Lung (tissue), 12 donors: ENCODE results near the gene TAPBPL. TPM values are rescaled to one million over a fixed set of nuclear protein-coding genes. Genes with fewer than 3 reads are reported as not detected.

ENCODE experiments used
- ATAC-seq: fragments of 200-7000 bp; cut with Tn5 transposase; one replicate; pipeline ENCODE4 v1.9.1; 2020; ENCODE audit warnings: moderate number of reproducible peaks; ENCODE audit not compliant: insufficient read depth, low FRiP score
- DNase-seq, 3 donors: peaks; one replicate each; pipeline ENCODE4 v3.0.0-alpha.2; 2013 to 2017
- H3K27ac ChIP-seq, 2 donors: one replicate each; pipeline ENCODE4 v1.5.1; 2013; ENCODE audit warnings: mild to moderate bottlenecking in 2 of 2, moderate library complexity in 2 of 2, control low read depth in 1 of 2, inconsistent platforms in 1 of 2, low read depth in 1 of 2, low read length in 1 of 2
- H3K27me3 ChIP-seq, 3 donors: one replicate each; pipeline ENCODE4 v1.5.1; 2013; ENCODE audit warnings: low read length in 2 of 3; ENCODE audit not compliant: control insufficient read depth in 3 of 3, insufficient read depth in 3 of 3
- H3K36me3 ChIP-seq, 4 donors: one replicate each; pipeline ENCODE4 v1.5.1; 2013; ENCODE audit warnings: low read length in 4 of 4, mild to moderate bottlenecking in 1 of 4, moderate library complexity in 1 of 4; ENCODE audit not compliant: control insufficient read depth in 4 of 4, insufficient read depth in 4 of 4
- H3K4me1 ChIP-seq, 5 donors: one replicate each; pipeline ENCODE4 v1.5.1; 2013; ENCODE audit warnings: low read length in 5 of 5, mild to moderate bottlenecking in 2 of 5, moderate library complexity in 1 of 5; ENCODE audit not compliant: control insufficient read depth in 5 of 5, insufficient read depth in 5 of 5
- H3K4me3 ChIP-seq: one replicate; pipeline ENCODE4 v1.5.1; 2013; ENCODE audit warnings: mild to moderate bottlenecking, control low read depth, moderate library complexity
- H3K9ac ChIP-seq, 2 donors: one replicate each; pipeline ENCODE4 v1.5.1; 2013; ENCODE audit warnings: low read length in 2 of 2, control low read depth in 1 of 2; ENCODE audit not compliant: insufficient read depth in 1 of 2
- H3K9me3 ChIP-seq, 4 donors: one replicate each; pipeline ENCODE4 v1.5.1; 2013; ENCODE audit warnings: low read length in 3 of 4, mild to moderate bottlenecking in 1 of 4, moderate library complexity in 1 of 4; ENCODE audit not compliant: control insufficient read depth in 4 of 4, insufficient read depth in 3 of 4
- WGBS, 2 donors: extraction: QIAGEN DNeasy Blood & Tissue Kit; methylation state at CpG; one replicate each; pipeline ENCODE4 v1.1.7; 2013; 5-methylcytosine and 5-hydroxymethylcytosine counted together
- polyA plus RNA-seq, 2 donors: library from polyadenylated mRNA; stranded (reverse); fragments of 200-250 nt; gene quantifications; one replicate each; pipeline ENCODE4 v1.2.1, GENCODE V29; 2013
- total RNA-seq, 2 donors: library from RNA; depleted of rRNA in 1 of 2; stranded (reverse); fragments of >200 nt in 1 of 2; gene quantifications; one replicate each; pipeline ENCODE4 v1.2.1, GENCODE V29; 2014 to 2021
- TF ChIP-seq, protein P1 (sequence below): IDR thresholded peaks from 2 replicates; pipeline ENCODE4 v1.5.1; 2012; ENCODE audit warnings: mild to moderate bottlenecking; ENCODE audit errors: control extremely low read depth, extremely low read depth
- donor health status: control.
- donor health status: control.
- donor health status: Bipolar disorder and iron deficiency.
- donor health status: healthy.
- donor health status: DM: yes; HTN: yes; CAD: no.

Gene TAPBPL
- total and polyA plus RNA-seq, 4 donors: 11.2 to 28.2 (median 27.1) TPM

DNA sequence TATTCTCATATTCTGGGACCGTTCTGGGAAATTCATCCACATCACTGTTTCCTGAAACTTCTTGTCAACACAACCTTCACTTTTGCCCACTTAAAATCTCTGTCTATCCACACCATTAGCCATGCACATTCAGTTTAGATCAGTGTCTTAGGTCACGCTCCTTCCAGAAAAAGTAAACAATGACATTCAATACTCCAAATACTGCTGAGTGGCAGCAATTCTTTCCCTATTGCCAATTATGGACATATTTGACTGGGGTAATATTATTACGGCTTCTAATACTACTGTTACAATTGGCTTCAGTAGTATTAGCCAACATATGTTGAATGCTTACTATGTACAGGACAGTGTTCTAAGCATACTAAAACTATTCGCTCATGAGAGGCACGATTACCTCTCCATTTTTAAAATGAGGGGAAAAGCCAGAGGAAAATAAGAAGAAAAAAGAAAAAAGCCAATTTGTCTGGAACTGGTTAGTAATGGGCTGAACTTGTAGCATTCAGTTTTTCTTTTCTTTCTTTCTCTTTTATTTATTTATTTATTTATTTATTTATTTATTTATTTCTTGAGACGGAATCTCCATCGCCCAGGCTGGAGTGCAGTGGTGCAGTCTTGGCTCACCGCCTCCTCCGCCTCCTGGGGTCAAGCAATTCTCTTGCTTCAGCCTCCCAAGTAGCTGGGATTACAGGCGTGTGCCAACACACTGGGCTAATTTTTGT, 44.4 kb upstream of the TAPBPL start:
- Histone ChIP-seq H3K9ac (no peak overlapping the region), H3K4me1 (no peaks in the 10 kb centered on the region), H3K36me3 (no peaks in the 10 kb centered on the region), H3K9me3 (no peaks in the 10 kb centered on the region), H3K27ac (no peak overlapping the region), H3K4me3 (no peak overlapping the region), H3K27me3 (no peaks in the 10 kb centered on the region)
- 92 to 95% methylated on average over 10 of the region's 10 CpGs for whole genome bisulfite sequencing, 2 donors
- DNase-seq: no peak
- TF ChIP-seq, protein P1, sequence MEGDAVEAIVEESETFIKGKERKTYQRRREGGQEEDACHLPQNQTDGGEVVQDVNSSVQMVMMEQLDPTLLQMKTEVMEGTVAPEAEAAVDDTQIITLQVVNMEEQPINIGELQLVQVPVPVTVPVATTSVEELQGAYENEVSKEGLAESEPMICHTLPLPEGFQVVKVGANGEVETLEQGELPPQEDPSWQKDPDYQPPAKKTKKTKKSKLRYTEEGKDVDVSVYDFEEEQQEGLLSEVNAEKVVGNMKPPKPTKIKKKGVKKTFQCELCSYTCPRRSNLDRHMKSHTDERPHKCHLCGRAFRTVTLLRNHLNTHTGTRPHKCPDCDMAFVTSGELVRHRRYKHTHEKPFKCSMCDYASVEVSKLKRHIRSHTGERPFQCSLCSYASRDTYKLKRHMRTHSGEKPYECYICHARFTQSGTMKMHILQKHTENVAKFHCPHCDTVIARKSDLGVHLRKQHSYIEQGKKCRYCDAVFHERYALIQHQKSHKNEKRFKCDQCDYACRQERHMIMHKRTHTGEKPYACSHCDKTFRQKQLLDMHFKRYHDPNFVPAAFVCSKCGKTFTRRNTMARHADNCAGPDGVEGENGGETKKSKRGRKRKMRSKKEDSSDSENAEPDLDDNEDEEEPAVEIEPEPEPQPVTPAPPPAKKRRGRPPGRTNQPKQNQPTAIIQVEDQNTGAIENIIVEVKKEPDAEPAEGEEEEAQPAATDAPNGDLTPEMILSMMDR: no peak
- ATAC-seq: no peak

DNA sequence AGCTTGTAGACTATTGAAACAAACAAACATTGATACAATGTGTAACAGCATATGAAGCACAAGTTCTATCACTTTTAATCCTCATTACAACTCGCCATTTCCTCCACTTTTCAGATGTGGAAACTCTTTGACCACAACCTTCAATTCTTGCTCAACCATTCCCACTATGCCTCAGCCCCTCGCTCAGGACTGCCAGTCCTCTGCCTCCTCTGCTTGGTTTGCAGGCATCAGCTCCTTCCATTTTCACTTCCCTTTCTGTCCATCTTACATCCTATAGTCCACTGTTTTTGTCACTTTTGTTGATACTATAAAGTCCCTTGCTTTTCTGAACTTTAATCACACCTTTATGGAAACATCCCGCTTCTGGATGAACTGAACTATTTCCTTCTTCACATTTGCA, 35.2 kb upstream of the TAPBPL start:
- TF ChIP-seq, protein P1: no peak
- Histone ChIP-seq H3K9me3 (no peaks in the 10 kb centered on the region), H3K27me3 (no peaks in the 10 kb centered on the region), H3K27ac (peak overlapping the region in 1 of 2 donors; percentile 16), H3K9ac (no peak overlapping the region), H3K36me3 (no peaks in the 10 kb centered on the region), H3K4me1 (no peaks in the 10 kb centered on the region), H3K4me3 (no peak overlapping the region)
- ATAC-seq (no peak), DNase-seq (no peak)
- WGBS, 2 donors: 45 to 68% methylated on average over 3 of the region's 3 CpGs

DNA sequence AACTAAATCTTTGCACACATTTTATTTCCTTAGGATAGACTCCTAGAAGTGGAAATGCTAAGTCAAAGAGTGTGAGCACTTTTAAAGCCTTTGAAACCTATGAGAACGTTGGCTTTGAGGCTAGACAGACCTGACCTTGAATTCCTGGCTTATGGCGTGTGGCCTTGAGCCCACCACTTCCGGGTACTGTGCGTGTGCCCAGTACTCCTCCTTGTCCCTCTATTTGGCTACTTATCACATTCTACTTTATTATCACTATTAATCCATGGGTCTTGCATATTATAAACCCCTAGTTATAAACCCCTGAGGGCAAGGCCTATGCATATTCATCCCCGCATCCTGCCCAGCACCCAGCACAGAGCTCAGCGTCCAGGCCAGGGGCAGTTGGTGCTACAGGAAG, 33.0 kb upstream of the TAPBPL start:
- Histone ChIP-seq H3K36me3 (no peaks in the 10 kb centered on the region), H3K9ac (no peak overlapping the region), H3K27ac (no peak overlapping the region), H3K9me3 (no peaks in the 10 kb centered on the region), H3K4me1 (peaks cover 0 to 2% (median 0%) of the 10 kb centered on the region in 5 donors), H3K4me3 (no peak overlapping the region), H3K27me3 (no peaks in the 10 kb centered on the region)
- TF ChIP-seq, protein P1: no peak
- DNase-seq (no peak), ATAC-seq (no peak)
- WGBS, 2 donors: 79 to 96% methylated on average over 6 of the region's 6 CpGs

DNA sequence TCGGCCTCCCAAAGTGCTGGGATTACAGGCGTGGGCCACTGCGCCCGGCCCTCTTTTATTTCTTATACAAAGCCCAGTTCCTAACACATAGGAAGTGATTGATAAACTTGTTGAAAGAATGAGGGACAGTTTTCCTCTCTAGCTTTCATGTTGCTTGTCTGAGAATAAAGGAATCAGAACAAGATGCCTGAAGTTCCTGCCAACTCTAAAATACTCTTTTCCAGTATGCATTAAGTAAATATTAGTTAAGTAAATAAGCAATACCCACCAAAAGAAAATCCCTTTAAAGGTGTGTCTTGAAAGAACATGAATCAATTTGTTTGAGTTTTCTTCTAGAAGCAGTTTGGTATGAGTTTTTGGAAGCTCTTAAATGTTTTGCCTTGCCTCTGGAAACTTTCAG, 31.5 kb upstream of the TAPBPL start:
- no peak overlapping the region for H3K27ac ChIP-seq
- H3K36me3 ChIP-seq: no peaks in the 10 kb centered on the region
- no peak overlapping the region for H3K9ac ChIP-seq
- peaks cover 0 to 3% (median 0%) of the 10 kb centered on the region in 5 donors for H3K4me1 ChIP-seq
- WGBS, 2 donors: 36 to 72% methylated on average over 4 of the region's 4 CpGs
- no peak overlapping the region for H3K4me3 ChIP-seq
- no peaks in the 10 kb centered on the region for H3K27me3 ChIP-seq
- ATAC-seq (no peak), DNase-seq (peak in 1 of 3 donors; percentile 12)
- no peaks in the 10 kb centered on the region for H3K9me3 ChIP-seq
- TF ChIP-seq, protein P1: no peak
